AG09309 (cell line): ENCODE results near the gene ATP1A2.

Experiments
- DNase-seq: peaks from one replicate; pipeline ENCODE4 v3.0.0-alpha.2; 2010; ENCODE audit warnings: low read depth
- H3K4me3 ChIP-seq: 2 replicates; pipeline ENCODE4 v1.5.1; 2011; ENCODE audit warnings: mild to moderate bottlenecking, low read depth, low read length, moderate library complexity; ENCODE audit not compliant: control insufficient read depth
- TF ChIP-seq, protein P1 (sequence below): IDR thresholded peaks from 2 replicates; pipeline ENCODE4 v1.5.1; 2011; ENCODE audit warnings: mild to moderate bottlenecking, low read depth, low read length, inconsistent platforms; ENCODE audit not compliant: insufficient read depth, control insufficient read depth; ENCODE audit errors: missing control alignments

Gene ATP1A2

GRCh38 chr1:160161965-160162705, 46.6 kb downstream of the ATP1A2 start:
- TF ChIP-seq, protein P1, sequence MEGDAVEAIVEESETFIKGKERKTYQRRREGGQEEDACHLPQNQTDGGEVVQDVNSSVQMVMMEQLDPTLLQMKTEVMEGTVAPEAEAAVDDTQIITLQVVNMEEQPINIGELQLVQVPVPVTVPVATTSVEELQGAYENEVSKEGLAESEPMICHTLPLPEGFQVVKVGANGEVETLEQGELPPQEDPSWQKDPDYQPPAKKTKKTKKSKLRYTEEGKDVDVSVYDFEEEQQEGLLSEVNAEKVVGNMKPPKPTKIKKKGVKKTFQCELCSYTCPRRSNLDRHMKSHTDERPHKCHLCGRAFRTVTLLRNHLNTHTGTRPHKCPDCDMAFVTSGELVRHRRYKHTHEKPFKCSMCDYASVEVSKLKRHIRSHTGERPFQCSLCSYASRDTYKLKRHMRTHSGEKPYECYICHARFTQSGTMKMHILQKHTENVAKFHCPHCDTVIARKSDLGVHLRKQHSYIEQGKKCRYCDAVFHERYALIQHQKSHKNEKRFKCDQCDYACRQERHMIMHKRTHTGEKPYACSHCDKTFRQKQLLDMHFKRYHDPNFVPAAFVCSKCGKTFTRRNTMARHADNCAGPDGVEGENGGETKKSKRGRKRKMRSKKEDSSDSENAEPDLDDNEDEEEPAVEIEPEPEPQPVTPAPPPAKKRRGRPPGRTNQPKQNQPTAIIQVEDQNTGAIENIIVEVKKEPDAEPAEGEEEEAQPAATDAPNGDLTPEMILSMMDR, result peak; percentile 80
- no peak for DNase-seq
- H3K4me3 ChIP-seq, result no peak overlapping the region

GRCh38 chr1:160162931-160163330, 47.4 kb downstream of the ATP1A2 start:
- no peak for DNase-seq
- no peak overlapping the region for H3K4me3 ChIP-seq
- TF ChIP-seq, protein P1, result no peak

DNA sequence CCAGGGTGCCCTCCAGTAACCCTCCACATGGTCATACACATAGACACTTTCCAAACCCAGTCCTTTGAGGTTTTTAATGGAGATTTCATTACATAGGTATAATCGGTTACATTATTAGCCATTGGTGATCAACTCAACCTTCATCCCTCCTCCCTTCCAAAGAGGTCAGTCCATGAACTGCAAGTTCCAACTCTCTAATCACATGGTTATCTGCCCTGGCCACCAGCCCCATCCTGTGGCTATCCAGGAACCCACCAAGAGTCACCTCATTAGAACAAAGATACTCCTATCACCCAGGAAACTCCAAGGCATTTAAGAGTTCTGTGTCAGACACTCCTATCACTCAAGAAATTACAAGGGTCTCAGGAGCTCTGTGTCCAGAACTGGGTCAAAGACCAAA, 48.1 kb downstream of the ATP1A2 start:
- no peak overlapping the region for H3K4me3 ChIP-seq
- DNase-seq, result no peak
- TF ChIP-seq, protein P1, result peak; percentile 21

DNA sequence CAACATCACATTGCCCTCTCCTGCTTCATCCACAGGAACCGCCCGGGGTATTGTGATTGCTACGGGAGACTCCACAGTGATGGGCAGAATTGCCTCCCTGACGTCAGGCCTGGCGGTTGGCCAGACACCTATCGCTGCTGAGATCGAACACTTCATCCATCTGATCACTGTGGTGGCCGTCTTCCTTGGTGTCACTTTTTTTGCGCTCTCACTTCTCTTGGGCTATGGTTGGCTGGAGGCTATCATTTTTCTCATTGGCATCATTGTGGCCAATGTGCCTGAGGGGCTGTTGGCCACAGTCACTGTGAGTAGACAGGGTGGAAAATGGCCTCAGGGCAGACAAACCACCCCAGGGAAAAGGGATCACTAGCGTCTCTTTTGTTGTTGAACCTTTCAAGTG, 48.6 kb downstream of the ATP1A2 start:
- H3K4me3 ChIP-seq, result no peak overlapping the region
- TF ChIP-seq, protein P1, result no peak
- DNase-seq, result no peak

- no peak for DNase-seq
- no peak overlapping the region for H3K4me3 ChIP-seq
- TF ChIP-seq, protein P1, result no peak
Measured at GRCh38 chr1:160166166-160166868, 50.8 kb downstream of the ATP1A2 start.

- TF ChIP-seq, protein P1, result no peak
- no peak for DNase-seq
- H3K4me3 ChIP-seq, result no peak overlapping the region
Measured at GRCh38 chr1:160167056-160167455, 51.5 kb downstream of the ATP1A2 start.
